Measurements from ENCODE around the gene THAP3.

The THAP3 gene

GRCh38 chr1:6613361-6614018 lies 11.2 kb upstream of the THAP3 start, which contains the start of gene PHF13:
Gene PHF13, plus strand, starts transcription at chr1:6613731. Its CDS starts 336 bp downstream, at chr1:6614067.
- DNase-seq = peak; percentile 98

GRCh38 chr1:6614019-6614928 lies 10.4 kb upstream of the THAP3 start:
- DNase-seq = no peak

GRCh38 chr1:6614929-6615785 lies 9.5 kb upstream of the THAP3 start:
- no peak for DNase-seq

- no peak for DNase-seq
Observed at GRCh38 chr1:6619045-6619444, 5.6 kb upstream of the THAP3 start.

GRCh38 chr1:6621429-6622391 lies 3.0 kb upstream of the THAP3 start:
- no peak for DNase-seq

- no peak for DNase-seq
Observed at GRCh38 chr1:6622396-6623152, 2.1 kb upstream of the THAP3 start.

GRCh38 chr1:6623269-6623965 lies 1.3 kb upstream of the THAP3 start:
- no peak for DNase-seq

GRCh38 chr1:6625584-6626149 lies 999 bp downstream of the THAP3 start:
- DNase-seq = peak; percentile 25

GRCh38 chr1:6627031-6627430 lies 2.4 kb downstream of the THAP3 start:
- DNase-seq = no peak

- DNase-seq = no peak
Observed at GRCh38 chr1:6627841-6628545, 3.3 kb downstream of the THAP3 start.

GRCh38 chr1:6628971-6629479 lies 4.4 kb downstream of the THAP3 start:
- no peak for DNase-seq

GRCh38 chr1:6630027-6630426 lies 5.4 kb downstream of the THAP3 start:
- no peak for DNase-seq

- DNase-seq = no peak
Observed at GRCh38 chr1:6631058-6631457, 6.4 kb downstream of the THAP3 start.

GRCh38 chr1:6632588-6633514 lies 8.2 kb downstream of the THAP3 start:
- DNase-seq = no peak

GRCh38 chr1:6634371-6635052 lies 9.8 kb downstream of the THAP3 start:
- no peak for DNase-seq

GRCh38 chr1:6635161-6635909 lies 10.7 kb downstream of the THAP3 start:
- DNase-seq = no peak

Data from MV-4-11 (cell line).